Measurements from ENCODE around the gene RPLP2.

The RPLP2 gene

DNA sequence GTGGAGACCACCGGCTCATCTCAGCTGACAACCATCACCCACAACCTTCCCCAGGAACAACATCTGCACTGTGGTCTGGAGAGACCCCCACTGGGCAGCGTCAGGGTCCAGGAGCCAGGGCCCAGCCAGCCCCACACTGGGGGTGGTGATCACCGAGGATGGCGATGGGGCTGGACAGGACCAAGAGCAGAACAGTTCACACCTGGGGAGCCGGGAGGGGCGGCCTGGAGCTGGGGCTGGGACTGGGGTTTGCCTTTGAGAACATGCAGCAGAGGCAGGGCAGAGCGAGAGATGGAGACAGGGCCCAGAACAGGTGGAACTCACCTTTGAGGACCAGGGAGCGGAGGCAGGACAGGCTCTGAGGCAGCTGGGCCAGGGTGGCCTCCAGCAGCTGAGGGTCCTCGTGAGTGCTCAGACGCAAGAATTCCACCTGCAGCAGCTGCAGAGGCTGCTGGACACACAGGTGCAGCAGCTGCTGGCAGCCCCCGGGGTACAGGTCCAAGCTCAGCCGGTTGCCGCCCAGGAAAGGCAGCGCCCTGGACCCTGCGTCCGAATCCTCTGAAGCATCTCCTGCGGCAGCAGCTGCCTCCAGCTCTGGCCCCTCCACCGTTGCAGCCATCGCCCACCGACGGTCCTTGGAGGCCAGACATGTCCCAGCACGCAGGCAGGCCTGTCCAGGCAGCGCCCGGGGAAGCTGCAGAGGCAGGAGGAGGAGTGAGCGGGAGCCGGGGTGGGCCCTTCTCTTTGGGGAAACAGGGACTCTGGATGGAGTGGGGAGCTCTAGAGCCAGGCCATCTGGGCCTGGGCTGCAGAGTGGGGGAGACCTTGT is 5.8 kb upstream of the RPLP2 start:
- DNase-seq (ENCODE audit: low spot score): no peak

DNA sequence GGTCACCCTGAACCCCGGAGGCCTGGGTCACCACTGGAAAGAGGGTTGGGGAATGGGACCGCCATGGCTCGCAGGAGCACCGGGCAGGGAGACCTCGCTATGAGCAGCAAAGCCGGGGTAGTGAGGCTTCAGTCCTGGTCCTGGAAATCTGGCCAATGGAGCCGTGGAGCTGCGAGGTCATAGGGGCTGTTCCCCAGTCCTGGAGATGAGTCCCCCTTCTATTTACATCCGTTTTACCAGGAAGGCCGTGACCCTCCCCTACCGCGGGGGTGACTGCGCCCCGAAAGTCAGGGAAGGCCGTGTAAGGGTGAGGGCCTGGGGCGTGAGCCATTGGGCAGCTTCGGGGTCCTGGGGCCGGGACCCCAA is 5.2 kb upstream of the RPLP2 start:
- DNase-seq (ENCODE audit: low spot score): no peak

- peak; percentile 45 for DNase-seq (ENCODE audit: low spot score)
These were observed 1.1 kb upstream of the RPLP2 start for GRCh38 chr11:808427-809286.

DNA sequence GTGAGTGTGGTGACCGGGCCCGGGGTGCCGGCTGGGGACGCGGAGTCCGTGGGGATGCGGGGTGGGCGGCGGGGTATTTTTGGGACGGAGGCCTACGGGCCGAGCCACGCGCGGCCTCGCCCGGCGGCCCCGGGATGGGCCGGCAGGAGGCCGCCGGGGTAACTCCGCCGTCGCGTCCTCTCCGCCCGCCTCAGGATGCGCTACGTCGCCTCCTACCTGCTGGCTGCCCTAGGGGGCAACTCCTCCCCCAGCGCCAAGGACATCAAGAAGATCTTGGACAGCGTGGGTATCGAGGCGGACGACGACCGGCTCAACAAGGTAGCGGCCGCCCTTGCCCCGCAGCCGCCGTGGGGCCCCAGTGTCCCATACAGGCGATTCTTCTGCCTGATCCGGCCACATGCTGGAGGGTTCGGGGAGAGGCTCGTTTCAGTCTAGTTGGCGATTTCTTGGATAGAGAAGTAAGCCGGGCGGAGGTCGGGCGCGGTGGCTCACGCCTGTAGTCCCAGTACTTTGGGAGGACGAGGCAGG is 337 bp downstream of the RPLP2 start:
- no peak for DNase-seq (ENCODE audit: low spot score)

GRCh38 chr11:811446-812245 is 1.9 kb downstream of the RPLP2 start:
- no peak for DNase-seq (ENCODE audit: low spot score)

GRCh38 chr11:812390-812789 is 2.6 kb downstream of the RPLP2 start:
- DNase-seq (ENCODE audit: low spot score): no peak

- no peak for DNase-seq (ENCODE audit: low spot score)
These were observed 3.3 kb downstream of the RPLP2 start for GRCh38 chr11:813072-813455.

- DNase-seq (ENCODE audit: low spot score): no peak
These were observed 3.8 kb downstream of the RPLP2 start for GRCh38 chr11:813456-814096.

GRCh38 chr11:815675-816432 is 6.1 kb downstream of the RPLP2 start:
- DNase-seq (ENCODE audit: low spot score): no peak

GRCh38 chr11:816433-816779 is 6.6 kb downstream of the RPLP2 start:
- DNase-seq (ENCODE audit: low spot score): no peak

GRCh38 chr11:818396-819128 is 8.8 kb downstream of the RPLP2 start, which contains the start of gene PNPLA2:
PNPLA2 (plus strand) TSS chr11:818914; CDS start chr11:819719, 805 bp downstream.
- no peak for DNase-seq (ENCODE audit: low spot score)

DNA sequence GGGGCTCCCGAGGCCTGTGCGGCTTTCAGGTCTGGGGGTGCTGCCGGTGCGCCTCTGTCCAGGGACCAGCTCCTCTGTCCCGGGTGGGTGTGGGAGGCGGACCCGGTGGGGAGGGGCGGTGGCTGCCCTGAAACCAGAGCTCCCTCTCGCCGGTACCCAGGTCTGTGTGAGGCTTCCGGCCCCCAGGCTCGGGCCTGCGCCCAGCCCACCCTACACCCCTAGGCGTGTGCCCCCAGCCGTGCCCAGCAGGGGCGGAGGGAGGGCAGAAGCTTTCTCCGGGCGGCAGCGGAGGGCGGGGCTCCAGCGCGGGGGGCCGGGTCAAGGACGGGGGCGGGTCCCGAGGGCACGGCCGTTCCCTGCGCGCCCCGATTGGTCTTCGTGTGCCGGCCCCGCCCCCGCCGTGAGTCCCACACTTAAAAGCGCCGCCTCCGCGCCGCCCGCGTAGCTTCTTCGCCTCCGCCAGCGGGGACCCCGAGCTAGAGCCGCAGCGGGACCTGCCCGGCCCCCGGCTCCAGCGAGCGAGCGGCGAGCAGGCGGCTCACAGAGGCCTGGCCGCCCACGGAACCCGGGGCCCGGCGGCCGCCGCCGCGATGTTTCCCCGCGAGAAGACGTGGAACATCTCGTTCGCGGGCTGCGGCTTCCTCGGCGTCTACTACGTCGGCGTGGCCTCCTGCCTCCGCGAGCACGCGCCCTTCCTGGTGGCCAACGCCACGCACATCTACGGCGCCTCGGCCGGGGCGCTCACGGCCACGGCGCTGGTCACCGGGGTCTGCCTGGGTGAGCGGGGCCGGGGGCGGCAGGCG is 9.6 kb downstream of the RPLP2 start:
- DNase-seq (ENCODE audit: low spot score): peak; percentile 96

DNA sequence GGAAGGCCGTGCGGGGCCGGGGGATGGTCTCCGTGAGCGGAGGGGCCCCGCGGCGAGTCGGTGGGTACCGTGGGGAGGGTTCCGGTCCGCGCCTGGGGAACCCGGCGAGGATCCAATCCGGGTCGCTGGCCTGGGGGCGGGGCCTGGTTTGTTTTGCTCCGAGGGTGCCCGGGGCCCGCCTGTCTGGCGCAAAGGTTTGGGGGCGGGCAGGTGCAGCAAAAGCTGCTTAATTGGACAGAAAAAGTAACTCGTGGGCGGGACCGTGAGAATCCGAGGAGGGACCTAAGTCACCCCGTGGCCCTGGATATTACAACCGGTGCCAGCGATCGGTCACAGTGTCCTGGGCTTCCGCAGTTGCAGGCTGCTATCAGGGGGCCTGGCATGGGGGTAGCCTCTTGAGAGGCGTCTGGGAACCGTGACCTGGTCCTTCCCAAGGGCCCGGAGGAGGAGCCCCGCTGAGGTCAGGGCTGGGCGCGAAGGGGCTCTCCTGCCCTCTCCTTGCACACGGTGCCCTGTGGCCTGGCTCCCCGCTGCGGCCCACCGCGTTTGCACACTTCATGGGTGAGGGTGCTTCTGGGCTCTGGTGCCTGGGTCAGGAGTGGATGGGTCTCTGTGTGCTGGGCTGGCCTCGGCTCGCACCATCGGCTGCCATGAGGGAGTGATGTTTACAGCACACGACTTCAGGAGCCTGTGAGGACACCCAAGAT is 10.3 kb downstream of the RPLP2 start:
- DNase-seq (ENCODE audit: low spot score): peak; percentile 73

GRCh38 chr11:820655-821511 is 11.1 kb downstream of the RPLP2 start:
- peak; percentile 61 for DNase-seq (ENCODE audit: low spot score)

DNA sequence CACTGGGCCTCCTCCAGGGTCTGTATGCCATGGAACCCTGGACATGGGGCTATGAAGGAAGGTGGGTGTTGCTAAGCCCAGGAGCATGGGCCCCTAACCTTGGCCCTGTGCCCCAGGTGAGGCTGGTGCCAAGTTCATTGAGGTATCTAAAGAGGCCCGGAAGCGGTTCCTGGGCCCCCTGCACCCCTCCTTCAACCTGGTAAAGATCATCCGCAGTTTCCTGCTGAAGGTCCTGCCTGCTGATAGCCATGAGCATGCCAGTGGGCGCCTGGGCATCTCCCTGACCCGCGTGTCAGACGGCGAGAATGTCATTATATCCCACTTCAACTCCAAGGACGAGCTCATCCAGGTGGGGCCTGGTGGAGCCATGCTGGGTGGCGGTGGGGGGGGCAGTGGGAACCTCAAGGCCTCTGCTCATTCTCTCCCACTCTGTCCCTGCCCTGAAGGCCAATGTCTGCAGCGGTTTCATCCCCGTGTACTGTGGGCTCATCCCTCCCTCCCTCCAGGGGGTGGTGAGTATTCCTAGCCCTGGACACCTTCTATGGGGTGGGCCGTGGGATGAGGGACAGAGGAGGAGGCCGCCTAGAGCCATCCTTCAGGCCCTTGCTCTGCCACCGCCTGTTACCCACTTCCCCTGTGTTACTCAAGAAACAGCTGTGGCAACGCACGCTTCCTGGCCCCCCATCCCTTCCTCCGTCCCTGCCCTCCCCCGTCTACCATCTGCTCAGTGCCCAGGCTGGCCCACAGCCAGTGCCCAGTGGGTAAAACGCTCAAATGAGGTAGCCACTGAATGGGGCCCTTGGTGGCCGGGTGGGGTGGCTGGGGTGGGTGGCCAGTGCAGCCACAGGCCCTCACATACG is 12.0 kb downstream of the RPLP2 start:
- peak; percentile 70 for DNase-seq (ENCODE audit: low spot score)

DNA sequence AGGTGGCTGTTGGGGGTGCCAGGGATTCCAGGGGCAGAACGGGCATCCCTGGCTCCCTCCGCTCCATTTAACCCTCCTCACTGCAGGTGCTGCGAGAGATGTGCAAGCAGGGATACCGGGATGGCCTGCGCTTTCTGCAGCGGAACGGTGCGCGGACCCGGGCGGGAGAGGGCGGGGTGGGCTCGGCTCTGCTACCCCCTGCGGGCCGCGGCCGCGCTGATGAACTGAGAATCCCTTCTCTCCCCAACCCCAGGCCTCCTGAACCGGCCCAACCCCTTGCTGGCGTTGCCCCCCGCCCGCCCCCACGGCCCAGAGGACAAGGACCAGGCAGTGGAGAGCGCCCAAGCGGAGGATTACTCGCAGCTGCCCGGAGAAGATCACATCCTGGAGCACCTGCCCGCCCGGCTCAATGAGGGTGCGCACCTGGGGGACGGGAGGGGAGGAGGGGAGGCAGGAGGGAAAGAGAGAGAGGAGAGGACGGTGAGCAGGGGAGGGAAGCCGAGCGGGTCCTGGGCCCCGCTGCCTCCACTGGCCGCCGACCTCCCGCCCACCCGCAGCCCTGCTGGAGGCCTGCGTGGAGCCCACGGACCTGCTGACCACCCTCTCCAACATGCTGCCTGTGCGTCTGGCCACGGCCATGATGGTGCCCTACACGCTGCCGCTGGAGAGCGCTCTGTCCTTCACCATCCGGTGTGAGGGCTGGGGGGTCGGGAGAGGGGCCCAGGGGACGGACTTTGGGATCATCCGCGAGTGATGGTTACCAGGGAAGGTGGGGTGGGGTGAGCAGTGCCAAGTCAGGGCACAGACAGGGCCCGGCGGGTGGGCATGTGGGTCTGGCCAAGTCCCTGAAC is 13.9 kb downstream of the RPLP2 start:
- DNase-seq (ENCODE audit: low spot score): no peak
